Pancreas (tissue), 10 donors: ENCODE data around the gene NR2E3. TPM values are rescaled to one million over a fixed set of nuclear protein-coding genes. Genes with fewer than 3 reads are reported as not detected.

Experiments
- ATAC-seq, 4 donors: fragments of 200-7000 bp; cut with Tn5 transposase; one replicate each; pipeline versions ENCODE4 v1.8.0 to v1.9.1; 2020; ENCODE audit warnings: mild to moderate bottlenecking in 4 of 4, moderate library complexity in 4 of 4
- DNase-seq, 6 donors: peaks; one replicate each; pipeline ENCODE4 v3.0.0-alpha.2; 2020
- FAIRE-seq: peaks from 2 replicates; lab custom pipeline; 2012; peaks lifted over from hg19 to GRCh38; lab: Jason Lieb, UNC
- H3K27ac ChIP-seq, 4 donors: fragments of 200-600 bp; sonication (generic); 1 replicate in 3 of 4; 2 replicates in 1 of 4; pipeline versions ENCODE4 v1.5.0 to v1.8.0; 2020
- H3K27me3 ChIP-seq, 4 donors: fragments of 200-600 bp; one replicate each; pipeline ENCODE4 v1.8.0; 2021
- H3K36me3 ChIP-seq, 3 donors: fragments of 200-600 bp; sonication (generic) in 1 of 3; one replicate each; pipeline versions ENCODE4 v1.5.0 to v1.8.0; 2020 to 2021
- H3K4me1 ChIP-seq, 3 donors: fragments of 200-600 bp; one replicate each; pipeline ENCODE4 v1.8.0; 2021
- H3K4me3 ChIP-seq, 4 donors: fragments of 200-600 bp; sonication (generic) in 2 of 4; one replicate each; pipeline versions ENCODE4 v1.5.0 to v1.8.0; 2020 to 2021
- H3K9me3 ChIP-seq, 4 donors: fragments of 200-600 bp; one replicate each; pipeline ENCODE4 v1.8.0; 2021
- CTCF ChIP-seq, 4 donors: fragments of 200-600 bp; sonication (generic) in 3 of 4; IDR thresholded peaks; one replicate each; pipeline versions ENCODE4 v1.5.0 to v1.8.0; 2021; ENCODE audit warnings: antibody characterized with exemption in 4 of 4
- WGBS, 2 donors: extraction: QIAGEN DNeasy Blood & Tissue Kit; methylation state at CpG; one replicate each; pipeline ENCODE4 v1.1.7; 2013; 5-methylcytosine and 5-hydroxymethylcytosine counted together
- intact Hi-C, 3 donors: fragments of 100-400 bp; cut with DNase I; formaldehyde crosslinking; loops; one replicate each; pipeline versions ENCODE4 v1.11.1 to v1.14.2; 2022
- polyA plus RNA-seq, 2 donors: library from polyadenylated mRNA; stranded (reverse); fragments of 200-250 nt; gene quantifications; one replicate each; pipeline ENCODE4 v1.2.3, GENCODE V29; 2013
- total RNA-seq, 6 donors: library from RNA; stranded (reverse); fragmentation: NEBNext Ultra II Directional in 4 of 6; extraction: Animal tissue kit (Norgen Biotek cat#: 25700) in 4 of 6; gene quantifications; one replicate each; pipeline versions ENCODE4 v1.2.1 to v1.2.4, GENCODE V29; 2021 to 2023
- donor health status: healthy with polysubstance abuse.
- donor health status: DM: no; HTN: no; CAD: no; lungs with moderate emphysema.
- donor health status: DM: no; HTN: no; CAD: no.
- donor health status: control.
- donor health status: control.
- donor health status: Bipolar disorder and iron deficiency.
- donor health status: DM: yes; HTN: yes; CAD: no.
- donor health status: DM: no; HTN: no; CAD: no.
- donor health status: DM: no; HTN: no; CAD: no.
- donor health status: DM: yes; HTN: yes; CAD: no.

The NR2E3 gene
- total and polyA plus RNA-seq, 8 donors = 0.19 to 0.80 (median 0.41) TPM; not detected in 1

- no peak for FAIRE-seq
- no peak overlapping the region for H3K4me3 ChIP-seq
- H3K27me3 ChIP-seq = no peaks in the 10 kb centered on the region
- intact Hi-C loops = no loop called here
- no peak overlapping the region for H3K27ac ChIP-seq
- WGBS, 2 donors = 74 to 77% methylated on average over 24 to 27 of the region's 27 CpGs
- no peaks in the 10 kb centered on the region for H3K9me3 ChIP-seq
- H3K36me3 ChIP-seq = no peaks in the 10 kb centered on the region
- no peak for ATAC-seq
- DNase-seq = peak in 1 of 6 donors; percentile 56
- no peaks in the 10 kb centered on the region for H3K4me1 ChIP-seq
- no peak for TF ChIP-seq CTCF (IDR thresholded peaks at IDR 0.05)
Measured at GRCh38 chr15:71811036-71811736, 832 bp downstream of the NR2E3 start.

- peak in 2 of 6 donors; percentile 55 to 70 for DNase-seq
- intact Hi-C loops = no loop called here
- whole genome bisulfite sequencing, 2 donors = 71 to 81% methylated on average over 35 to 38 of the region's 38 CpGs
- no peak for TF ChIP-seq CTCF (IDR thresholded peaks at IDR 0.05)
- H3K4me3 ChIP-seq = no peak overlapping the region
- no peak overlapping the region for H3K27ac ChIP-seq
- H3K27me3 ChIP-seq = no peaks in the 10 kb centered on the region
- no peak for ATAC-seq
- no peak for FAIRE-seq
- no peaks in the 10 kb centered on the region for H3K36me3 ChIP-seq
- H3K9me3 ChIP-seq = no peaks in the 10 kb centered on the region
- no peaks in the 10 kb centered on the region for H3K4me1 ChIP-seq
Measured at GRCh38 chr15:71811752-71812735, 1.7 kb downstream of the NR2E3 start.

- H3K4me1 ChIP-seq = no peaks in the 10 kb centered on the region
- H3K27ac ChIP-seq = no peak overlapping the region
- WGBS, 2 donors = 80 to 85% methylated on average over 16 of the region's 16 CpGs
- intact Hi-C loops = no loop called here
- no peak for TF ChIP-seq CTCF (IDR thresholded peaks at IDR 0.05)
- DNase-seq (peak in 1 of 6 donors; percentile 43), ATAC-seq (no peak), FAIRE-seq (no peak)
- no peak overlapping the region for H3K4me3 ChIP-seq
- no peaks in the 10 kb centered on the region for H3K27me3 ChIP-seq
- no peaks in the 10 kb centered on the region for H3K9me3 ChIP-seq
- H3K36me3 ChIP-seq = no peaks in the 10 kb centered on the region
Measured at GRCh38 chr15:71812966-71813722, 2.8 kb downstream of the NR2E3 start.

GRCh38 chr15:71813723-71814470 lies 3.5 kb downstream of the NR2E3 start:
- no peak for FAIRE-seq

More at GRCh38 chr15:71813723-71814470, 3.5 kb downstream of the NR2E3 start:
- Histone ChIP-seq H3K27me3 (no peaks in the 10 kb centered on the region), H3K36me3 (no peaks in the 10 kb centered on the region), H3K4me1 (no peaks in the 10 kb centered on the region), H3K4me3 (no peak overlapping the region), H3K27ac (no peak overlapping the region), H3K9me3 (no peaks in the 10 kb centered on the region)
- DNase-seq (no peak), ATAC-seq (no peak)
- 72 to 77% methylated on average over 9 of the region's 9 CpGs for WGBS, 2 donors
- intact Hi-C loops = no loop called here
- no peak for TF ChIP-seq CTCF (IDR thresholded peaks at IDR 0.05)
